Smooth muscle cell (in vitro differentiated cells): ENCODE results near the gene RTTN. TPM values are rescaled to one million over a fixed set of nuclear protein-coding genes. Genes with fewer than 3 reads are reported as not detected.

Experiments used
- DNase-seq: peaks from one replicate; lab custom pipeline; 2025; ENCODE audit not compliant: unreplicated experiment; lab: John Stamatoyannopoulos, UW
- H2AFZ ChIP-seq: fragments of 200-600 bp; sonication (generic); 2 replicates; pipeline ENCODE4 v1.6.0; 2016; ENCODE audit warnings: antibody characterized with exemption, low read depth, mild to moderate bottlenecking
- H3F3A ChIP-seq: fragments of 200-600 bp; sonication (generic); 2 replicates; pipeline ENCODE4 v1.6.0; 2017; ENCODE audit warnings: antibody characterized with exemption, low read depth
- H3K27ac ChIP-seq: fragments of 200-600 bp; sonication (generic); 2 replicates; pipeline ENCODE4 v1.5.1; 2016; ENCODE audit warnings: low read depth, mild to moderate bottlenecking
- H3K27me3 ChIP-seq: fragments of 200-600 bp; sonication (generic); 2 replicates; pipeline ENCODE4 v1.6.1; 2016; ENCODE audit warnings: low read depth, mild to moderate bottlenecking
- H3K36me3 ChIP-seq: fragments of 200-600 bp; sonication (generic); 2 replicates; pipeline ENCODE4 v1.5.1; 2016; ENCODE audit warnings: low read depth
- H3K4me1 ChIP-seq: fragments of 200-600 bp; sonication (generic); 2 replicates; pipeline ENCODE4 v1.5.1; 2016; ENCODE audit warnings: low read depth
- H3K4me2 ChIP-seq: fragments of 200-600 bp; sonication (generic); 2 replicates; pipeline ENCODE4 v1.6.0; 2016; ENCODE audit warnings: mild to moderate bottlenecking
- H3K4me3 ChIP-seq: fragments of 200-600 bp; sonication (generic); 2 replicates; pipeline ENCODE4 v1.5.1; 2016; ENCODE audit warnings: mild to moderate bottlenecking
- H3K79me2 ChIP-seq: fragments of 200-600 bp; sonication (generic); 2 replicates; pipeline ENCODE4 v1.6.0; 2016; ENCODE audit warnings: low read depth, mild to moderate bottlenecking
- H3K9ac ChIP-seq: fragments of 200-600 bp; sonication (generic); 2 replicates; pipeline ENCODE4 v1.6.0; 2016; ENCODE audit warnings: low read depth
- H3K9me3 ChIP-seq: fragments of 200-600 bp; sonication (generic); replicated peaks from 2 replicates; pipeline ENCODE4 v1.5.1; 2016; ENCODE audit warnings: low read depth
- H4K20me1 ChIP-seq: fragments of 200-600 bp; sonication (generic); 2 replicates; pipeline ENCODE4 v1.6.0; 2016; ENCODE audit warnings: low read depth
- CTCF ChIP-seq: fragments of 200-600 bp; sonication (generic); IDR thresholded peaks from 2 replicates; pipeline ENCODE4 v1.5.1; 2017; ENCODE audit warnings: borderline replicate concordance, mild to moderate bottlenecking, antibody characterized with exemption; ENCODE audit not compliant: insufficient read depth, poor library complexity, severe bottlenecking
- WGBS: methylation state at CpG from one replicate; pipeline ENCODE4 v1.1.7; 2016; ENCODE audit warnings: low lambda C conversion rate; 5-methylcytosine and 5-hydroxymethylcytosine counted together
- polyA plus RNA-seq: library from polyadenylated mRNA; unstranded; fragments of >200 nt; fragmentation: Nextera tagmentation; extraction: Ambion mirVana; gene quantifications from 2 replicates; pipeline ENCODE4 v1.2.1, GENCODE V29; 2016
- total RNA-seq: library from RNA; depleted of rRNA; stranded (reverse); fragments of >200 nt; gene quantifications from 2 replicates; pipeline ENCODE4 v1.2.3, GENCODE V29; 2014

The RTTN gene
- total and polyA plus RNA-seq, 2 experiments from 2014 or later, result 3.6 to 17.3 TPM

- DNase-seq, result no peak
- H3K27ac ChIP-seq, result no peak overlapping the region
- H2AFZ ChIP-seq, result no peak overlapping the region
- no peaks in the 10 kb centered on the region for H3K79me2 ChIP-seq
- 73% methylated on average over 12 of the region's 12 CpGs for WGBS
- H3F3A ChIP-seq, result no peaks in the 10 kb centered on the region
- no peaks in the 10 kb centered on the region for H3K9me3 ChIP-seq
- H3K4me2 ChIP-seq, result no peak overlapping the region
- TF ChIP-seq CTCF, result no peak
- H3K4me1 ChIP-seq, result no peaks in the 10 kb centered on the region
- H3K4me3 ChIP-seq, result no peak overlapping the region
- H3K27me3 ChIP-seq, result no peaks in the 10 kb centered on the region
- H3K36me3 ChIP-seq, result no peaks in the 10 kb centered on the region
- no peaks in the 10 kb centered on the region for H4K20me1 ChIP-seq
- H3K9ac ChIP-seq, result no peak overlapping the region
Measured at GRCh38 chr18:70234667-70235459, 29.4 kb upstream of the RTTN start.

GRCh38 chr18:70233974-70234373 lies 28.5 kb upstream of the RTTN start:
- H3K79me2 ChIP-seq, result no peaks in the 10 kb centered on the region
- no peak for DNase-seq
- no peaks in the 10 kb centered on the region for H3K9me3 ChIP-seq
- no peaks in the 10 kb centered on the region for H3F3A ChIP-seq
- H3K4me3 ChIP-seq, result no peak overlapping the region
- no peak overlapping the region for H2AFZ ChIP-seq
- H3K36me3 ChIP-seq, result no peaks in the 10 kb centered on the region
- H3K9ac ChIP-seq, result no peak overlapping the region
- no peaks in the 10 kb centered on the region for H3K4me1 ChIP-seq
- H3K27ac ChIP-seq, result no peak overlapping the region
- no peak for TF ChIP-seq CTCF
- H3K4me2 ChIP-seq, result no peak overlapping the region
- no peaks in the 10 kb centered on the region for H3K27me3 ChIP-seq
- no peaks in the 10 kb centered on the region for H4K20me1 ChIP-seq

GRCh38 chr18:70232261-70232660 lies 26.8 kb upstream of the RTTN start:
- 23% methylated on average over 1 of the region's 1 CpG for WGBS
- no peak overlapping the region for H3K4me2 ChIP-seq
- no peak overlapping the region for H3K27ac ChIP-seq
- no peak overlapping the region for H3K9ac ChIP-seq
- H3F3A ChIP-seq, result no peaks in the 10 kb centered on the region
- H3K36me3 ChIP-seq, result peaks cover 6% of the 10 kb centered on the region
- no peaks in the 10 kb centered on the region for H3K27me3 ChIP-seq
- DNase-seq, result no peak
- H3K4me1 ChIP-seq, result no peaks in the 10 kb centered on the region
- H2AFZ ChIP-seq, result no peak overlapping the region
- no peaks in the 10 kb centered on the region for H4K20me1 ChIP-seq
- H3K79me2 ChIP-seq, result no peaks in the 10 kb centered on the region
- H3K4me3 ChIP-seq, result no peak overlapping the region
- no peaks in the 10 kb centered on the region for H3K9me3 ChIP-seq
- no peak for TF ChIP-seq CTCF

GRCh38 chr18:70229639-70230038 lies 24.2 kb upstream of the RTTN start:
- Histone ChIP-seq H3K4me1 (no peaks in the 10 kb centered on the region), H2AFZ (no peak overlapping the region), H3K4me2 (no peak overlapping the region), H3K79me2 (no peaks in the 10 kb centered on the region), H3K27ac (no peak overlapping the region), H3K36me3 (peaks cover 6% of the 10 kb centered on the region), H3F3A (no peaks in the 10 kb centered on the region), H3K4me3 (no peak overlapping the region), H3K9me3 (no peaks in the 10 kb centered on the region), H3K27me3 (no peaks in the 10 kb centered on the region), H3K9ac (no peak overlapping the region), H4K20me1 (no peaks in the 10 kb centered on the region)
- 95% methylated on average over 5 of the region's 5 CpGs for WGBS
- no peak for DNase-seq
- no peak for TF ChIP-seq CTCF
